Measurements from ENCODE around the gene IRF2BPL. TPM values are rescaled to one million over a fixed set of nuclear protein-coding genes. Genes with fewer than 3 reads are reported as not detected.
A peak's percentile ranks its signal among the peaks of the same experiment; 100 is the strongest.

Gene IRF2BPL
- total RNA-seq, 2 donors from 2014 or later: 113 to 141 TPM

- H3K36me3 ChIP-seq: peaks cover 0 to 5% of the 10 kb centered on the region in 2 donors
- H3K27me3 ChIP-seq (replicated peaks; ENCODE audit: insufficient read depth): no peaks in the 10 kb centered on the region
- under 1% methylated on average over 73 of the region's 81 CpGs for WGBS
- intact Hi-C loops (cut with DNase I): loop anchor here (2.0 to 5.0 kb wide), 2 partner anchors 69 to 70 kb away; partner anchors contain the start of gene CIPC
- H3K4me1 ChIP-seq (replicated peaks): peaks cover 48% of the 10 kb centered on the region
- peak; percentile 75 for DNase-seq (ENCODE audit: low spot score)
- H3K27ac ChIP-seq: peak overlapping the region; percentile 99 to 100
- TF ChIP-seq POLR2A (IDR thresholded peaks at IDR 0.05) (peak; percentile 55), POLR2AphosphoS5 (IDR thresholded peaks at IDR 0.05) (no peak), CTCF (IDR thresholded peaks at IDR 0.05) (no peak)
- peak overlapping the region; percentile 86 to 93 for H3K4me3 ChIP-seq
- H3K9me3 ChIP-seq: no peaks in the 10 kb centered on the region
Measured at GRCh38 chr14:77027538-77028383, 747 bp downstream of the IRF2BPL start.

- H3K27ac ChIP-seq: peak overlapping the region; percentile 99 to 100
- no peak for DNase-seq (ENCODE audit: low spot score)
- 4% methylated on average over 26 of the region's 65 CpGs for whole genome bisulfite sequencing
- intact Hi-C loops (cut with DNase I): loop anchor here (2.0 to 5.0 kb wide), 2 partner anchors 68 to 70 kb away; partner anchors contain the start of gene CIPC
- peak in 1 of 4 experiments; percentile 10 for TF ChIP-seq CTCF (IDR thresholded peaks at IDR 0.05)
- TF ChIP-seq POLR2A (IDR thresholded peaks at IDR 0.05): no peak
- no peaks in the 10 kb centered on the region for H3K27me3 ChIP-seq (replicated peaks; ENCODE audit: insufficient read depth)
- H3K9me3 ChIP-seq: no peaks in the 10 kb centered on the region
- peaks cover 0 to 5% of the 10 kb centered on the region in 2 donors for H3K36me3 ChIP-seq
- H3K4me3 ChIP-seq: peak overlapping the region; percentile 86 to 93
- H3K4me1 ChIP-seq (replicated peaks): peaks cover 47% of the 10 kb centered on the region
Measured at GRCh38 chr14:77026930-77027537, 1.5 kb downstream of the IRF2BPL start.

DNA sequence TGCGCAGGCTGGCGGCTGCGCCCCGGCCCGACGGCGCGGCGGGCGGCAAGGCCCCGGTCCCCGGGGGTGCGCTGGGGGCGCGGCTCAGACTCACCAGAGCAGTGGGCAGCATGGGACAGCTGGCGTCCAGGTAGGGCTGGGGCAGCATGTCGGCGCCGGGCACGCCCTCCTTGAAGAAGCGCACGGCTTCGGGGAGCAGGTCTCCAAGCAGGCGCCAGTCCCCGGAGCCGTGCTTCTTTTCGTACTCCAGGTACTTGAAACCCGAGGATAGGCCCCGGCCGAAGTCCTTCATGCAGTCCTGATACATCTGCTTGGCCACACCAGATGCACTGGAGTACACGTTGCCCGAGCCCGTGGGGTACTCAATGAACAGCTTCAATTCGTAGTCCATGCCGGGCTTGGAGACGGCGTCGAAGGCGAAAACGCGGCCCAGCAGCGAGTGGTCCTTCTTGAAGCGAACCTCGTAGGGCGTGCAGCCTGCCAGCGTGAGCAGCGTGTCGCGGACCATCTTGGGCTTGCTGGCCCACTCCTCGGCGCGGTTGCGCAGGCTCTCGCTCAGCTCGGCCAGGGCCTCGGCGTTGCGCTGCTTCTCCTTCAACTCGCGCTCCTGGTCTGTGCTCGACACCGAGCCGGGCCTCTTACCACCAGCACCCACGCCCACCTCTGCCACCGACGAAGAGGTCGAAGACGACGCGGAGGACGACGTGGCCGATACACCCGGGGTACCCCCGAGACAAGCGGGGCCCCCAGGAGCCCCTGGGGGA, 2.2 kb downstream of the IRF2BPL start:
- no peak for DNase-seq (ENCODE audit: low spot score)
- intact Hi-C loops (cut with DNase I): loop anchor here (2.0 to 5.0 kb wide), 2 partner anchors 68 to 71 kb away; partner anchors contain the start of gene CIPC
- WGBS: 23% methylated on average over 75 of the region's 76 CpGs
- peak overlapping the region; percentile 86 to 93 for H3K4me3 ChIP-seq
- H3K4me1 ChIP-seq (replicated peaks): peaks cover 41% of the 10 kb centered on the region
- H3K27ac ChIP-seq: peak overlapping the region; percentile 99 to 100
- peaks cover 0 to 5% of the 10 kb centered on the region in 2 donors for H3K36me3 ChIP-seq
- no peaks in the 10 kb centered on the region for H3K9me3 ChIP-seq
- H3K27me3 ChIP-seq (replicated peaks; ENCODE audit: insufficient read depth): no peaks in the 10 kb centered on the region
- TF ChIP-seq POLR2A (IDR thresholded peaks at IDR 0.05) (peak; percentile 4), POLR2AphosphoS5 (IDR thresholded peaks at IDR 0.05) (no peak), CTCF (IDR thresholded peaks at IDR 0.05) (no peak)

- Histone ChIP-seq H3K9me3 (no peaks in the 10 kb centered on the region), H3K4me3 (peak overlapping the region; percentile 86 to 93), H3K27me3 (replicated peaks; ENCODE audit: insufficient read depth) (no peaks in the 10 kb centered on the region), H3K36me3 (peaks cover 0 to 5% of the 10 kb centered on the region in 2 donors), H3K27ac (peak overlapping the region; percentile 99 to 100), H3K4me1 (replicated peaks) (peaks cover 35% of the 10 kb centered on the region)
- no peak for TF ChIP-seq POLR2AphosphoS5 (IDR thresholded peaks at IDR 0.05)
- TF ChIP-seq CTCF (IDR thresholded peaks at IDR 0.05): no peak
- no peak for TF ChIP-seq POLR2A (IDR thresholded peaks at IDR 0.05)
- 12% methylated on average over 40 of the region's 42 CpGs for WGBS
- intact Hi-C loops (cut with DNase I): loop anchor here (2.0 to 5.0 kb wide), 2 partner anchors 67 to 72 kb away; partner anchors contain the start of gene CIPC
- DNase-seq (ENCODE audit: low spot score): no peak
Measured at GRCh38 chr14:77025744-77026165, 2.8 kb downstream of the IRF2BPL start.

All from prostate gland (tissue), 2 donors.